ENCODE measurements around the gene PRKCB.
"Not testable (repeated sequence)": the region's sequence is repeated elsewhere in the genome, so short reads cannot be mapped to it uniquely, and the experiment has no call there.

The PRKCB gene

DNA sequence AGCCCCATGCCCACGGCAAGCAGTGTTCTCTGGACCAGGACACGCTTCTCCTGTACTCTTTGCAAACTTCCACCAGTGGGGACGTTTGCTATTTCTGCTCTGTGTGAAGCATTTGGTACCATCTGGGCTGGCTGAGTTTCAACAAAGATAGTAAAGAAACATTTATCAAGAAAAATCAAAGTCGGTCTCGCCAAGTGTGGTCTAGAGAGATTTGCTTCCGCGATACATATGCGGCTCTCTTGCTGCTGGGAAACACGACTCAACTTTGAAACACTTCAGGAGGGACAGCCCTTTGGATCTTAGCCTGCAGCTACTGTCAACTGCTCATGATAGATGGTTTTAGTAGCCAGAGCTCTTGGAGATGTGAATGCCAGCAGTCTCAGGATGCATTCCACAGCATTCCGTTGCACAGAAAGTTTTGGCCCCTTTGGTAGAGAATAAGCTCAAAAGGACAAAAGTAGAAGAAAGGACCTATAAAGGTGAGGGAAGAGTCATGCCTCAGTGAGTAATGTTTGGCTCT is 252.2 kb downstream of the PRKCB start:
- DNase-seq (ENCODE audit: low read depth, low spot score): no peak

DNA sequence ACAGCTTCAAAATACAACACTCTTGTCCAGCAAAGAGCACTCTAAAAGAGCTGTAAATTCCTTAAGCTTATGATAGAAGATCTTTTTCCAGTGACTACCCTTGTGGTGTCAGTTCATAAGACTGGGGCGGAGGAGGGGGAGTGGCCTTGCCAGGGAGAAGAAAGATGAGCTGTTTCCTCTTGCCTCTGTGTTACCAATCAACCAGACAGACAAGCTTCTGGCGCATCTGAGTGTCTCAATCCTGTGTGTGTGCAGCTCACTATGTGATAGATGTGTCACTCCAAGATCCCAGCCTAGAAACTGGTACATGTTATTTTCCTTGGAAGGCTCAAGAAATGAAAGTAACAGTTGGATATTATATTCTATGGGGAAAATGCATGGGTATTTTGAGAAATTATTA is 253.0 kb downstream of the PRKCB start:
- DNase-seq (ENCODE audit: low read depth, low spot score): no peak

DNA sequence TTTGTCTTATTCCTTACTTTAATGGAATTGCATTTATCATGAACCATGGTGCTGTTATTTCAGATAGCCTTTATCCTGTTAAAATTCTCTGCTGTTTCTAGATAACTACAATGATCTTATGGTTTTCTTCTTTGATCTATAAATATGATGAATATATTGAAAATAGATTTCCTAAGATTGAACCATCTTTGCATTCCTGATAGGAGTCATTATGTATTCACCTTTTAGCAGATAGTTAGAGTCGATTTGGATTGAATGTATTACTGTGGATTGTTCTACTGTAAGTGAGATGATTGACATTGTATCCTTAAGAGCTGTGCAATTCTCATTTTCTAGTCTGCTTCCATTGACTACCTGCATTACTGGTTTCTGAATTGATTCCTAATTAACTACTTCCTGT is 255.3 kb downstream of the PRKCB start:
- no peak for DNase-seq (ENCODE audit: low read depth, low spot score)

DNA sequence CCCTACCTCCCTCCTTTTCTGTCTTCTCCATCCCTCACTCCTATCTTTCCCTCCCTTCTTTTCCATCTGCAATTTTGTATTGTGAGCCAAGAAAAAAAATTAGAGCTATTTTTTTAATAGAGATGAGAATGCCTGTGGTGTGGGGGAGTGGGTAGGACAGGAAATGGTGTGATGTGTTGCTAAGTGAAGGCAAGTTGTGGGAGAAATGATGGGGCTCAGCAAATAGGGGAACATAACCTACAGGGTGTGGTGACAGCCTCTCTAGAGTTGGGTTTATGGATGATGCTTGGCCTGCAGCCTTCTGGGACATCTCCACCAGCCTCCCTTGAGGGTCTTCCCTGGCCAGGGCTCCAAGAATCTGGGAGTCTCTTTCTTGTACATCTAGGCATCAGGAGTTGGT is 257.3 kb downstream of the PRKCB start:
- no peak for DNase-seq (ENCODE audit: low read depth, low spot score)

DNA sequence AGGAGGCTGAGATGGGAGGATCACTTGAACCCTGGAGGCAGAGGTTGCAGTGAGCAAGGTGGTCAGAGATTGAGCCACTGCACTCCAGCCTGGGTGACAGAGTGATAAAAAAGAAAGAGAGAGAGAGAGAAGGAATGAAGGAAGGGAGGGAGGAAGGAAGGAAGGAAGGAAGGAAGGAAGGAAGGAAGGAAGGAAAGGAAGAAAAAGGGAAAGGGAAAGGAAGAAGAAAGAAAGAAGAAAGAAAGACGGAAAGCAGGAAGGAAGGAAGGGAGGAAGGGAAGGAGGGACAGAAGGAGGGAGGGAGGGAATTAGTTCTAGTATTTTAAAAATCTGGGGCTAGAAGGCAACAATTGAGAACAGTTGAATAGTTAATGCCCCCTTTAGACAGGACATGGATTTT is 258.9 kb downstream of the PRKCB start:
- no peak for DNase-seq (ENCODE audit: low read depth, low spot score)

DNA sequence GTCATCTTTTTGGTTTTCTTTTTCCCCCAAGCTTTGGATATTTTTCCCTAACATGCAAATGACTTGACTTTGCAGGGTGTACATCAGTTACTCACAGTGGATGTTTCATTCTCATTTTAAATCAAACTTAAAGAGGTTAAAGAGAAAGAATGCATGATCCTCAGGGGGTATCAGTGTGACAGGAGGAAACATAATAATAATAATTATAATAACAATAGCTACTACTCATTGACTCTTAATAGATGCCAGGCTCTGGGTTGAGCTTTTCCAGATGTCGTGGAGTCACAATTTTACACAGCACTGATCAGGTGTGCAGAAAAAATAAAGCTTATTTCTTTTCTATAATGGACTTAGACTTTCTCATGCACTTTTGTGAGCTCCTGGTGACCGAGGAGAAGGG is 263.1 kb downstream of the PRKCB start:
- DNase-seq (ENCODE audit: low read depth, low spot score): no peak

DNA sequence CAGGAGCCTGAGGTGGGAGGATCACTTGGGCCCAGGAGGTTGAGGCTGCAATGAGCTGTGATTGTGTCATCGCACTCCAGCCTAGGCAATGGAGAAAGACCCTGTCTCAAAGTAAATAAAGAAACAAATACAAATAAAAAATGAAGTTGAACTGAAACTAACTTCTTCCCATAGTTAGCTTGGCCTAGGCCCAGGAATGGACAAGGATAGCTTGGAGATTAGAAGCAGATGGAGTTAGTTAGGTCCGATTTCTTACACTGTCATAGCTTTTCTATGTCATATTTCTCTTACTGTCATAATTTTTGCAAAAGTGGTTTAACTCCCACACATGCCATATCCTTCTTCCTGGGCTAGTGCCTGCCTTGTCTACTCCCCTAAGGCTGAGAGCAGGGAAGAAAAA is 265.6 kb downstream of the PRKCB start:
- no peak for DNase-seq (ENCODE audit: low read depth, low spot score)

DNA sequence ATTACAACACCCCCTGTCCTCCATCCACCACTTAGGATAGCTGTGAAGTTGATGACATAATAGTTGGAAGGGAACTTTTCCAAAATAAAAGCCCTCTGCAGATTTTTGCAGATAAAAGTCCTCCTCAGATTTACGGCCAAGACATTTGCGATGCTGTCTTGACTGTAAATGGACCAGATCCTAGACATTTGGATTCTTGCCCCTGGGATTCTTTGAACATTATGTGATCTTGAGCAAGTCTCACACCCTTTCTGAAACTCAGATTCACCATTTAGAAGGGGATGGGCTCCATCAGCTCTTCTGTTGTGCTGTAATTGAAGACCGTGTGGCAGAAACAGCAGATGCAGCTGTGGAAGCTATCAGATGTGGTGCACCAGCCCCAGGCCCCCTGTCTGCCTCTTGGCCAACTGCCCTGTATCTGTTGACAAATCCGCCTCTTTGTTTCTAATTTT is 266.5 kb downstream of the PRKCB start:
- no peak for DNase-seq (ENCODE audit: low read depth, low spot score)

DNA sequence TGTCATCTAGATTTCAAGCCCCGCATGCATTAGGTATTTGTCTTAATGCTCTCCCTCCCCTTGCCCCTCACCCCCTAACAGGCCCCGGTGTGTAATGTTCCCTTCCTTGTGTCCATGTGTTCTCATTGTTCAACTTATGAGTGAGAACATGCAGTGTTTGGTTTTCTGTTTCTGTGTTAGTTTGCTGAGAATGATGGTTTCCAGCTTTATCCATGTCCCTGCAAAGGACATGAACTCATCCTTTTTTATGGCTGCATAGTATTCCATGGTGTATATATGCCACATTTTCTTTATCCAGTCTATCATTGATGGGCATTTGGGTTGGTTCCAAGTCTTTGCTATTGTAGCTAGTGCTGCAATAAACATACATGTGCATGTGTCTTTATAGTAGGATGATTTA is 269.7 kb downstream of the PRKCB start:
- DNase-seq (ENCODE audit: low read depth, low spot score): not testable (repeated sequence)

DNA sequence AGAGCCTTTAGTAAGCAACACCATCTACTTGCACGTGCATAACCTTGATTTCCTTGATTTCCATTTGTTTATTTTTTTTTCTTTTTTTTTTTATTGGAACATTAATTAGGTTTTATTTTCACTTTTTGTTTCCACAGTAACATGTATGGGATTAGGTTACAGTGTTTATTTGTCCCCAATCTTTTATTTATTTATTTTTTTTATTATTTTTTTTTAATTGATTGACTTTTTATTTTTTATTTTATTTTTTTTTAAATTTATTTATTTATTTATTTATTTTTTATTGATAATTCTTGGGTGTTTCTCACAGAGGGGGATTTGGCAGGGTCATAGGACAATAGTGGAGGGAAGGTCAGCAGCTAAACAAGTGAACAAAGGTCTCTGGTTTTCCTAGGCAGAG is 272.3 kb downstream of the PRKCB start:
- DNase-seq (ENCODE audit: low read depth, low spot score): not testable (repeated sequence)

DNA sequence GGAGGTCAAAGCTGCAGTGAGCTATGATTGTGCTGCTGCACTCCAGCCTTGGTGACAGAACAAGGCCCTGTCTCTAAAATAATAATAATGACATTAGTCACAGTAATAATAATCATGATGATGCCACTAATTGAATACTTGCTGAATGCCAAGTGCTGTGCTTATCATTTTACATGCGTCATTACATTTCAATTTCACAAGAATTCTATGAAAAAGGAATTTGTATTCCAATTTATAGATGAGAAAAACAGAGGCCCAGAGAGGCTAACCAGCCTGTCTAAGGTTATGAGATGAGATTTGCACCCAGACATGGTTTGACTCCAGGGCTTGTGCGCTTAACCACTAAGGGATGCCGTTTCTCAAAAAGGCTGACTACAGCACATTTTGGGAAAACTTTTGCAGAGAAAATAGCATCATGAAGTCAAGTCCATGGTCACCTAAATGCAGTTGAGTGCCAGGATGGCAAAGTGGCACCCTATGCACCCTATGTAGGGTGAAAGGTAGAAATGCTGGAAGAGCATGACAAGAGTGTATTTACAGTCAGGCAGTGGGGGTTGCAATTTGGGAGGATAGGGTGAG is 276.0 kb downstream of the PRKCB start:
- no peak for DNase-seq (ENCODE audit: low read depth, low spot score)

DNA sequence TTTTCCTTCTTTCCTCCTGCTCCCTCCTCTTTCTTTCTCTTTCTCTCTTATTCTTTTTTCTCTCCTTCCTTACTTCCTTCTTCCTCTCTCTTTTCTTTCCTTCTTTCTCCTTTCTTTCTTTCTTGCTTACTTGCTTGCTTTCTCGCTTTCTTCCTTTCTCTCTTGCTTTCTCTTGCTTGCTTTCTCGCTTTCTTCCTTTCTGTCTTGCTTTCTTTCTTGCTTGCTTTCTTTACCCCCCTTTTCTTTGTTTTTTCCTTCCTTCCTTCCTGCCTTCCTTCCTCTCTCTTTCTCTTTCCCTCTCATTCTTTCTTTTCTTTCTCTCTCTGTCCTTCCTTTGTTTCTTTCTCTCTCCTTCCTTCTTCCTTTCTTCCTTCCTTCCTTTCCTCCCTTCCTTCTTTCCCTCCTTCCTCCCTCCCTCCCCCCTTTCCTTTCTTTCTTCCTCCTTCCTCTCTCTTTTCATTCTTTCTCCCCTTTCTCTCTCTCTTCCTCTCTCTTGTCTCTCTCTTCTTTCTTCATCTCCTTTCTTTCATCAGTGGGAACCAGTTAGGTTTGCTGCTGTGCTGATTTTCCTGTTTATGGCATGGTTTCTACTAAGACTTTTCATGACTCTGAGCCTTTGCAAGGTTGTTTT is 277.4 kb downstream of the PRKCB start:
- no peak for DNase-seq (ENCODE audit: low read depth, low spot score)

DNA sequence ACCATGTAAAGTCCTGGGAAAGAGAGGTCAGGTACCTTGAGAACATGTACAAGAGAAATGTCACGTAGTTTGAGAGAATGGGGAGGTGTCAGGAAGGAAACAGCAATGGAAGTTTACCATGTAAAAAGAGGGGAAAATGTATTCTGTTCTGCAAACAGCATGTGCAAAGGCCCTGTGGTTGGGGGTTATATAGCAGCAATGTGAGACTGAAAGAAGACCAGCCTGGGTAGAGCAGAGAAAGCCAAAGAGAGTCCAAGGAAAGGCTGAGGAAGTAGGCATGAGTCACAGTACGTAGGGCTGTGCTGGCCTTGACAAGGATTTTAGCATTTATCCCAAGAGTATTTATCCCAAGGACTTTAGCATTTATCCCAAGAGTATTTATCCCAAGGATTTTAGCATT is 279.1 kb downstream of the PRKCB start:
- no peak for DNase-seq (ENCODE audit: low read depth, low spot score)

DNA sequence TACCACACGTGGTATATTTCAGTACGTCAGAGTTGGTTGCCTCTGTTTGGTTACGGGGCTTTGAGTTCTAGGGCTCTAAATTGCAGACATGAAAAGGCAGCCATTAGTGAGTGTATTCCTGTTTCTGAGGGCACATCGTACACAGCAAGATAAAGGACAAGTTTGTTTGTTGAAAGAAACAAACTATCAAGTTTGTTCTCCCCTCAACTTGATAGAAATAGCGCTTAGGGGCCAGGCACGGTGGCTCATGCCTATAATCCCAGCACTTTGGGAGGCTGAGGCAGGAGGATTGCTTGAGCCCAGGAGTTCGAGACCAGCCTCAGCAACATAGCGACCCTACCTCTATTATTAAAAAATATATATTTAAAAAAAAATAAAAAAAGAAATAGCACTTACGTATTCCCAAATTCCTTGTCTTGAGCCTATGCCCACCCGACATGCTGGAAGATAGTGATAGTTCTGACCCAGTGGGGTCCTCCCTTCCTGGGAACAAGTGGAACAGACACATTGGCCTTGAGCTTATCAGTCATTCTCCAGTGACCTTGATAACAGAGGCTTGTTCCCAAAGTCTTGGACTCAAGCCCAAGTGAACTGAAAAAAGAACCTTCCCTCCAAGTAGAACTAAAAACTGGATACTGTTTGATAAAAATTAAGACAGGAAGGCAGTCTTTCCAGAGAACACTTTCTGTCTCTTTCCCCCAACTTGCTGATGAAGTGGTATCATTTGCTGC is 280.4 kb downstream of the PRKCB start:
- no peak for DNase-seq (ENCODE audit: low read depth, low spot score)

DNA sequence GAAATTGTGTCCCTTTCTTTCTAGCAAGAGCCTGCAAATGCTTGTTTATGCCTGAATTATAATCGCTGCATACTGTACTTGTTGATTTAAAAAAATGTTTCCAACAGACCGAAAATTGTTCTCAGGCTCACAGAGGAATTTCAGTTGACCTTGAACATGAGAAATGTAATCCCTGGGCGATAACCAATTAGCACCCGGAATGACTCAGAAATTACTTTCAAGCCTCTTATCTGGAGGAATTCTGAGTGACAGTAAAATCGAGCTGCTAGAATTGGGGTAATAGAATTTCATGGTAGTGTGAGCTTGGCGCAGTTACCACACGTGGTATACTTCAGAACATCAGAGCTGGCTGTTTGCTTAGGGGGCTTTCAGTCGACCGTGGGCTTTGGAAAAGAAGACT is 281.2 kb downstream of the PRKCB start:
- no peak for DNase-seq (ENCODE audit: low read depth, low spot score)

DNA sequence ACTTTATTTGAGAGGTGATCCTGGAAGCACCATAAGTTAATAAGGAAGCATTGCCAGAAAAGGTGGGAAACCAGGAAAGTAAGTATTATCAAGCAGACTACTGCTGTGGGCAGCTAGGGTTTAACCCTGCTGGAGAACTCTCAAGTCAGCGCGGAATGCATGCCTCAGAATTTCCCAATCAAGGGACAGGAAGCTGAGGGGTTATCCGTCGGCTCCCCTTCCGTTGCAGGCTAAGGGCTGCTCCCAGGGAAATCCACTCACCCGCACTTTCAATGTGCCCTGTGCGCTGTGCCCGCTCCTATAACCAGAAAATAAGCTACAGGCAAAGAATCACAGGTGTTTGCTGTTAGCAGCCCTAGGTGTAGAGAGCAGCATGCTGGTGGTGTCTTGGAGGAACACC is 281.9 kb downstream of the PRKCB start:
- no peak for DNase-seq (ENCODE audit: low read depth, low spot score)

DNA sequence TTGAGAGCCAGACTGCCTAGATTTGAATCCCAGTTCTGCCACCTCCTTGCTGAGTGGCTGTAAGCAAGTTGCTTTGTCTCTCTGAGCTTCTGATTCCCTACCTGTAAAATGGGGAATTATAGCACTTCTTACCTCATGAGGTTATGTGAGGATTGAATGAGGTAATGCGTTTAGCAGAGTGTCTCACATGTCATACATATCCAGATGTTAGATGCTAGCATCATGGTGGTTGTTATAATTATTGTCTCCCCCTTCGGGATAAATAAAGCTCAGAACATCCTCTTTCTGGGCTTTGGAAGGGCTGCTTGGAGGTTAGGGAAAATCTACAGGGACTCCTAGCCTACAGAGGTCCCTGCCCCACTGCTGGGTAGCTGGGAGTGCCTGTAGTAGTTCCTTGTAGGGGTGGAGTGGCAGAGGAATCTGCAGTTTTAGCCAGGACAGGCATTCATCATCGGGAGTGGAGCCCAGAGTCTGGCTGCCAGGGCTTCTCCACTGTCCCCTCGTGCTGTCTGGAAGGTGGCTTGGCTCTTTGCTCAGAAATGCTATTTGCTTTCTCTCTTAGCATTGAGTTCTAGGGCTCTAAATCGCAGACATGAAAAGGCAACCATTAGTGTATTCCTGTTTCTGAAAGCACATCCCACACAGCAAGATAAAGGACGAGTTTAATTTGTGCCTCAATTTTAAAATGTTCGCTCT is 282.5 kb downstream of the PRKCB start:
- no peak for DNase-seq (ENCODE audit: low read depth, low spot score)

DNA sequence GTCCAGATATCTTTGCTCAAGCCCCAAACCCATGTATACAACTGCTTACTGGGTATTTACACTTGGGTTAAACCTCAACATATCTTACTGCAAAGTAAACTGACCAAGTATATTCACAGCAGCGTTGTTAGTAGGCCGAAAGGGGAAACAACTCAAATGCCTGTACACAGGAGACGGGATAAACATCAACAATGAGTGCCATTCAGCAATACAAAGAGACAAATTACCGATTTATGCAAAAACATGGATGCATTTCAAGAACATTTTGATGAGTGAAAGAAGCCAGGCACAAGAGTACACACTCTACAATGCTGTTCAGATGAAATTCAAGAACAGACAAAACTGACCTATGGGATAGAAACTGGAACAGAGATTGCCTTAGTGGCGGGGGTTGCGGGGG is 284.0 kb downstream of the PRKCB start:
- no peak for DNase-seq (ENCODE audit: low read depth, low spot score)

DNA sequence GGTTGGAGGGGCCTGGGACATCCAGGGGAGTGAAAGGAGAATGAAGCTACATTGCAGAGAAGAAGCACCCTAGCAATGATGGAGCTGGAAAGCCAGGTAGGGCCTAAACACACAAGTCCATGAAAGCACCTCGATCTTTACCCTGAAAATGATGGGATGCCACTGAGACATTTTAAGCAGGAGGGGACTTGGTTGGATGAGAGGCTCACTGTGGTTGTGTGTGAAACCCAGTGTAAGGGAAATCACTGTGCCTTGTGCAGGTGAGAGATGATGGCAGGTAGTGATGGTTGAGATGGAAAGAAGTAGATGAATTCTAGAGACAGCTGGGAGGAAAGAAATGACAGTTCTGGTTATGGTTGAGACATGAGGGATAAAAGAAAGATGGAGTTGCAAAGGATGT is 287.5 kb downstream of the PRKCB start:
- DNase-seq (ENCODE audit: low read depth, low spot score): no peak

DNA sequence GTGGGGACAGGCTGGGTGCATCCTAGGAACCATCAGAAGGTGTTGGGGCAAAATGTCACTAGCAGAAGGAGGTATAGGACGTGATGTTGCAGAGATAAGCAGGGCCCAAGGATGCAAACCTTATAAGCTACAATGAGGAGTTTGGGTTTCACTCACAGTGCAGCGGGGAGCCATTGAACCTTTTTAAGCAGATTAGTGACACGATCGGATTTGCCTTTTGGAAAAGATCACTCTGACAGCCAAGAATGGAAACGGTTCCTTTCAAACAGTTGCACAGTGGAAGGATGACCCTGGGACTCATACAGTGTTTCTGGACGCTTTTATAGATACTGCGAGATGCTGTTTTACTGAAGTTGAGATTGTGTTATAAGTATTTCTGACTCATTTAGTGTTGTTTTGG is 288.5 kb downstream of the PRKCB start:
- no peak for DNase-seq (ENCODE audit: low read depth, low spot score)

DNA sequence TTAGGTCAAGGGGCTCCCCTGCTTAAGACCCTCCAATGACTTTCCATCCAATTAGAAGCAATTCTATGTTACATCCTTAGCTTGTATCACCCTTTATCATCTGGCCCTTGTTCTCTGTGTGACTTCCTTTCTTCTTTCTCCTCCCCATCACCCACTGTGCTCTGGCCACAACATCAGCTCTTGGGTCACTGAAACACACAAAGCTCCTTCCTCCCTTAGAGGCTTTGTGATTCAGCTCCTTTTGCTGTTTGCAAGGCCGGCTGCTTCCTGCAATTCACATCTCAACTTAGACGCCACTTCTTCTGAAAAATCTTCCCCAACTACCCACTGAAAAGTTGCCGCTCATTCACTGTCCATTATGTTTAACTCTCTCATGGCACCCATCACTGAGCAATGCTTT is 289.4 kb downstream of the PRKCB start:
- DNase-seq (ENCODE audit: low read depth, low spot score): no peak

DNA sequence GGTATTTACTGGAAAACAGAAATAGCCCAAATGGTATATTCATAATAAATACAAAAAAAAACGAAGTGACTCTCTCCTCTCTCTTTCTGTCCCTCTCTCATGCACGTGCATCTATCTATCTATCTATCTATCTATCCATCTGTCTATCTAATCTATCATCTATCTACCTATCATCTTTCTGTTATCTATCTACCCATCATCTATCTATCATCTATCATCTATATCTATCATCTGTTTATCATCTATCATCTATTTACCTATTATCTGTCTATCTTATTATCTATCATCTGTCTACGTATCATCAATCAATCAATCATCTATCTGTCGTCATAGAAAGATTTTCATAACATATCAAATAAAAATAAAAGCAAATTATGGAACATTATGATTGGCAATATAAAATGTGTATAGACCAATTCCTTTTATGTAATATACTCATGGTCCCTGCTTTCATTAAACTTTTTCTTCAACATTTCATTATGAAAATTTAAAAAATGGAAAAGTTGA is 293.7 kb downstream of the PRKCB start:
- no peak for DNase-seq (ENCODE audit: low read depth, low spot score)

Measured in activated naive CD8-positive, alpha-beta T cell treated with anti-CD3 and anti-CD28 coated beads, Interleukin-2, amount 50 U/mL, for 16 hours (primary cell).